Epithelial cell of esophagus (primary cell): Measurements from ENCODE around the gene EPHB1.

ENCODE experiments used
- DNase-seq: peaks from one replicate; pipeline ENCODE4 v3.0.0; 2010; ENCODE audit warnings: low read depth
- H3K4me3 ChIP-seq: 2 replicates; pipeline ENCODE4 v1.5.1; 2011; ENCODE audit warnings: mild to moderate bottlenecking, low read length, control low read depth
- TF ChIP-seq, protein P1 (sequence below): IDR thresholded peaks from 2 replicates; pipeline ENCODE4 v1.5.1; 2011; ENCODE audit warnings: low read depth, mild to moderate bottlenecking, low read length, control low read depth, inconsistent platforms; ENCODE audit not compliant: insufficient read depth; ENCODE audit errors: missing control alignments

EPHB1 gene

DNA sequence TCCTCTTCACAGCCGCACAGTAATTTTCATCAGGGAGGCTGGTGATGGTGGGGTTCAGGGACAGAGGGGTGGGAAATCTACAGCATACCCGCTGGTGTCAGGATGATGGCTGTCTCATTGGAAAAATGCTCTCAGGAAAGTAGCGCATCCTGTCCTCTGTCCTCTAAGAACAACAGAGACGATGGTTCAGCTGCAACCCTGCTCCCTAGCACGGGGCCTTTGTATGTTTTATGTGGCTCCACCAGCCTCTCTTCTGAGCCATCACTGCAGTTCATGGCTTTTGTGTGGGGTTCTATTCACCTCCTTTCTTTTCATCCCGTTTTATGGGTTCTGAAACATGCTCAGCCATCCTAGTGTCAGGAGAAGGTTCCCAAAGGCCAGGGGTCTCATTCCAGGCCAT is 68.9 kb downstream of the EPHB1 start:
- H3K4me3 ChIP-seq, result no peak overlapping the region
- TF ChIP-seq, protein P1, sequence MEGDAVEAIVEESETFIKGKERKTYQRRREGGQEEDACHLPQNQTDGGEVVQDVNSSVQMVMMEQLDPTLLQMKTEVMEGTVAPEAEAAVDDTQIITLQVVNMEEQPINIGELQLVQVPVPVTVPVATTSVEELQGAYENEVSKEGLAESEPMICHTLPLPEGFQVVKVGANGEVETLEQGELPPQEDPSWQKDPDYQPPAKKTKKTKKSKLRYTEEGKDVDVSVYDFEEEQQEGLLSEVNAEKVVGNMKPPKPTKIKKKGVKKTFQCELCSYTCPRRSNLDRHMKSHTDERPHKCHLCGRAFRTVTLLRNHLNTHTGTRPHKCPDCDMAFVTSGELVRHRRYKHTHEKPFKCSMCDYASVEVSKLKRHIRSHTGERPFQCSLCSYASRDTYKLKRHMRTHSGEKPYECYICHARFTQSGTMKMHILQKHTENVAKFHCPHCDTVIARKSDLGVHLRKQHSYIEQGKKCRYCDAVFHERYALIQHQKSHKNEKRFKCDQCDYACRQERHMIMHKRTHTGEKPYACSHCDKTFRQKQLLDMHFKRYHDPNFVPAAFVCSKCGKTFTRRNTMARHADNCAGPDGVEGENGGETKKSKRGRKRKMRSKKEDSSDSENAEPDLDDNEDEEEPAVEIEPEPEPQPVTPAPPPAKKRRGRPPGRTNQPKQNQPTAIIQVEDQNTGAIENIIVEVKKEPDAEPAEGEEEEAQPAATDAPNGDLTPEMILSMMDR, result no peak
- DNase-seq, result no peak

GRCh38 chr3:134864636-134865035 is 69.6 kb downstream of the EPHB1 start:
- no peak overlapping the region for H3K4me3 ChIP-seq
- TF ChIP-seq, protein P1, result no peak
- no peak for DNase-seq

- TF ChIP-seq, protein P1, result no peak
- no peak for DNase-seq
- H3K4me3 ChIP-seq, result no peak overlapping the region
These were observed 72.2 kb downstream of the EPHB1 start for GRCh38 chr3:134867277-134867676.

DNA sequence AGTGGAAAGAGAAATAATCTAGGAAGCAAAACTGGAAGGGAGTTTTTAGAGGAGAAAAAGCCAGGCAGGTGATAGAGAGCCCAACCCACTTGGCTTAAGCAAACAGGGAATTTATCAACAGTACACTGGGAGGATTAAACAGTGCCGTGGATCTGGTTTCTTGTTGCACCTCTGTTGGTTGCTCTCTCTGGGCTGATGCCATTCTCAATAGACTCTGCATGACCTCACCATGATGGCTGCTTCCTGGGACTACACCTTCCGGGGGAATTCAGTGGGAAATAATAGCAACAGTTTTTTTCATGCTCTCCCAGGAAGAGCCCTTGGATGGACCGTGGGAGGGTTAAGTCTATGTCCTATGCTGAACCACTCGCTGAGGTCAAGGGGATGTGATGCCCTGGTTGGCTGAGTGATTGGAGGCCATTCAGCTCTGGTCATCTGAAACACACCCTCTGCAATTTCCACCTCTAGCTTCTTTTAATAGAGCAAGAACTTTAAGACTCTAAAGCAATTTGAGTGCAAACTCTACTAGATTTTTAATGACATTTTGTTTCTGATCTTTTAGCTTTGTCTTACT is 74.2 kb downstream of the EPHB1 start:
- TF ChIP-seq, protein P1, result no peak
- no peak for DNase-seq

GRCh38 chr3:134871818-134872217 is 76.8 kb downstream of the EPHB1 start:
- TF ChIP-seq, protein P1, result no peak
- H3K4me3 ChIP-seq, result no peak overlapping the region

More for the DNA sequence above, 74.2 kb downstream of the EPHB1 start:
- no peak overlapping the region for H3K4me3 ChIP-seq

GRCh38 chr3:134872440-134873388 is 77.7 kb downstream of the EPHB1 start:
- DNase-seq, result no peak
- H3K4me3 ChIP-seq, result no peak overlapping the region
- TF ChIP-seq, protein P1, result no peak

More at GRCh38 chr3:134871818-134872217, 76.8 kb downstream of the EPHB1 start:
- no peak for DNase-seq
